CD1c-positive myeloid dendritic cell (primary cell): ENCODE results near the gene ITGB5.

ENCODE experiments used
- DNase-seq: peaks from one replicate; pipeline ENCODE4 v3.0.0-alpha.2; 2016; ENCODE audit errors: extremely low spot score

Gene ITGB5

GRCh38 chr3:124887177-124887931 lies at the start of gene ITGB5:
TSS of gene ITGB5 (minus strand) at chr3:124887365. CDS start at chr3:124887000, 365 bp downstream.
- DNase-seq: peak; percentile 50

- DNase-seq: no peak
These were observed 48.8 kb upstream of the ITGB5 start for GRCh38 chr3:124935794-124936542.

- peak; percentile 18 for DNase-seq
These were observed 48.1 kb upstream of the ITGB5 start for GRCh38 chr3:124935264-124935663.

GRCh38 chr3:124934577-124934976 lies 47.4 kb upstream of the ITGB5 start, which contains the start of gene MUC13:
TSS of gene MUC13 (minus strand) at chr3:124934751. CDS start at chr3:124934712, 39 bp downstream.
- DNase-seq: no peak

GRCh38 chr3:124928333-124929202 lies 41.4 kb upstream of the ITGB5 start:
- peak; percentile 60 for DNase-seq

- no peak for DNase-seq
These were observed 40.4 kb upstream of the ITGB5 start for GRCh38 chr3:124927574-124928045.

- peak; percentile 52 for DNase-seq
These were observed 39.4 kb upstream of the ITGB5 start for GRCh38 chr3:124926426-124927101.

- no peak for DNase-seq
These were observed 37.6 kb upstream of the ITGB5 start for GRCh38 chr3:124924741-124925140.

- DNase-seq: no peak
These were observed 36.7 kb upstream of the ITGB5 start for GRCh38 chr3:124923833-124924232.

GRCh38 chr3:124920718-124921117 lies 33.6 kb upstream of the ITGB5 start:
- DNase-seq: no peak

GRCh38 chr3:124919756-124920155 lies 32.6 kb upstream of the ITGB5 start:
- no peak for DNase-seq

- no peak for DNase-seq
These were observed 31.4 kb upstream of the ITGB5 start for GRCh38 chr3:124918524-124918923.

GRCh38 chr3:124916837-124917409 lies 29.8 kb upstream of the ITGB5 start:
- peak; percentile 55 for DNase-seq

- DNase-seq: no peak
These were observed 28.1 kb upstream of the ITGB5 start for GRCh38 chr3:124915254-124915653.

- DNase-seq: no peak
These were observed 20.8 kb upstream of the ITGB5 start for GRCh38 chr3:124907957-124908356.

- no peak for DNase-seq
These were observed 17.8 kb upstream of the ITGB5 start for GRCh38 chr3:124904835-124905492.

- no peak for DNase-seq
These were observed 17.0 kb upstream of the ITGB5 start for GRCh38 chr3:124903896-124904834.

- DNase-seq: no peak
These were observed 9.8 kb upstream of the ITGB5 start for GRCh38 chr3:124896824-124897526.

- no peak for DNase-seq
These were observed 8.6 kb upstream of the ITGB5 start for GRCh38 chr3:124895756-124896155.
